ENCODE results near the gene GPR156. TPM values are rescaled to one million over a fixed set of nuclear protein-coding genes. Genes with fewer than 3 reads are reported as not detected.
"Not testable (repeated sequence)": the region's sequence is repeated elsewhere in the genome, so short reads cannot be mapped to it uniquely, and the experiment has no call there.

Gene GPR156
- total RNA-seq, 1 donor from 2014 or later = 1.4 TPM

- no peak for DNase-seq (ENCODE audit: low read depth)
- H3K4me3 ChIP-seq (ENCODE audit: low read depth, low read length) = no peak overlapping the region
- no peak for TF ChIP-seq CTCF (conservative IDR thresholded peaks at IDR 0.05; ENCODE audit: low read depth, low read length)
Observed at GRCh38 chr3:120245386-120245785, 39.6 kb downstream of the GPR156 start.

GRCh38 chr3:120244834-120245225, 40.2 kb downstream of the GPR156 start:
- DNase-seq (ENCODE audit: low read depth) = no peak
- TF ChIP-seq CTCF (conservative IDR thresholded peaks at IDR 0.05; ENCODE audit: low read depth, low read length) = peak; percentile 17

GRCh38 chr3:120239644-120240043, 45.4 kb downstream of the GPR156 start:
- DNase-seq (ENCODE audit: low read depth) = no peak
- no peak overlapping the region for H3K4me3 ChIP-seq (ENCODE audit: low read depth, low read length)
- no peak for TF ChIP-seq CTCF (conservative IDR thresholded peaks at IDR 0.05; ENCODE audit: low read depth, low read length)

More at GRCh38 chr3:120244834-120245225, 40.2 kb downstream of the GPR156 start:
- no peak overlapping the region for H3K4me3 ChIP-seq (ENCODE audit: low read depth, low read length)

GRCh38 chr3:120227710-120228347, 57.2 kb downstream of the GPR156 start:
- DNase-seq (ENCODE audit: low read depth) = no peak
- TF ChIP-seq CTCF (conservative IDR thresholded peaks at IDR 0.05; ENCODE audit: low read depth, low read length) = no peak
- no peak overlapping the region for H3K4me3 ChIP-seq (ENCODE audit: low read depth, low read length)

- no peak for DNase-seq (ENCODE audit: low read depth)
- TF ChIP-seq CTCF (conservative IDR thresholded peaks at IDR 0.05; ENCODE audit: low read depth, low read length) = no peak
- H3K4me3 ChIP-seq (ENCODE audit: low read depth, low read length) = no peak overlapping the region
Observed at GRCh38 chr3:120224237-120224636, 60.8 kb downstream of the GPR156 start.

- no peak for DNase-seq (ENCODE audit: low read depth)
- no peak overlapping the region for H3K4me3 ChIP-seq (ENCODE audit: low read depth, low read length)
- no peak for TF ChIP-seq CTCF (conservative IDR thresholded peaks at IDR 0.05; ENCODE audit: low read depth, low read length)
Observed at GRCh38 chr3:120218981-120219380, 66.0 kb downstream of the GPR156 start.

- not testable (repeated sequence) for H3K4me3 ChIP-seq (ENCODE audit: low read depth, low read length); DNase-seq (ENCODE audit: low read depth)
Observed at GRCh38 chr3:120216633-120217032, 68.4 kb downstream of the GPR156 start.

Data from epithelial cell of proximal tubule (primary cell).